A549 (cell line): Measurements from ENCODE around the gene SYNGR2. TPM values are rescaled to one million over a fixed set of nuclear protein-coding genes. Genes with fewer than 3 reads are reported as not detected.

ENCODE experiments used
- ATAC-seq, 2 experiments: fragments of 200-7000 bp in 1 of 2; fragments of >200 bp in 1 of 2; cut with Nextera tagmentation in 1 of 2; cut with Tn5 transposase in 1 of 2; 3 replicates each; pipeline versions ENCODE4 v1.8.0 to v1.9.1; 2018 to 2020; ENCODE audit warnings: mild to moderate bottlenecking in 1 of 2, moderate library complexity in 1 of 2
- CTCF ChIA-PET: fragments of 300-600 bp; sonication (Branson Sonifier 250); formaldehyde crosslinking; extraction: SDS; loops from one replicate; lab custom pipeline; 2021; ENCODE audit warnings: antibody characterized with exemption, inconsistent platforms; lab: Yijun Ruan, JAX
- POLR2A ChIA-PET: fragments of 350-600 bp; formaldehyde crosslinking; extraction: SDS; loops from one replicate; lab custom pipeline; 2021; ENCODE audit warnings: antibody characterized with exemption, inconsistent platforms; lab: Yijun Ruan, JAX
- DNase-seq, 2 experiments: peaks; one replicate each; pipeline versions ENCODE4 v3.0.0 to v3.0.0-alpha.2; 2011 to 2016; ENCODE audit warnings: low read depth in 1 of 2, low spot score in 1 of 2
- FAIRE-seq: peaks from 2 replicates; lab custom pipeline; 2011; peaks lifted over from hg19 to GRCh38; lab: Jason Lieb, UNC
- H3K27ac ChIP-seq, 2 experiments: fragments of >200 bp; sonication (Bioruptor Twin); formaldehyde crosslinking; 3 replicates each; pipeline ENCODE4 v1.5.1; 2016 to 2017
- H3K4me1 ChIP-seq: fragments of >200 bp; sonication (Bioruptor Twin); formaldehyde crosslinking; 3 replicates; pipeline ENCODE4 v1.6.1; 2016
- H3K4me2 ChIP-seq: fragments of >200 bp; sonication (Bioruptor Twin); formaldehyde crosslinking; 3 replicates; pipeline ENCODE4 v1.6.1; 2016
- H3K4me3 ChIP-seq: fragments of >200 bp; sonication (Bioruptor Twin); formaldehyde crosslinking; 3 replicates; pipeline ENCODE4 v1.5.1; 2016
- H3K9me3 ChIP-seq: fragments of >200 bp; sonication (Bioruptor Twin); formaldehyde crosslinking; 3 replicates; pipeline ENCODE4 v1.6.1; 2016
- BHLHE40 ChIP-seq: IDR thresholded peaks from 2 replicates; pipeline ENCODE4 v1.6.1; 2012; ENCODE audit warnings: low read depth, low read length, inconsistent platforms
- CBX8 ChIP-seq: fragments of 200-600 bp; sonication (generic); IDR thresholded peaks from 2 replicates; pipeline ENCODE4 v1.6.1; 2016
- CTCF ChIP-seq: fragments of >200 bp; sonication (Bioruptor Twin); formaldehyde crosslinking; IDR thresholded peaks from 3 replicates; pipeline ENCODE4 v1.5.1; 2016
- ELK1 ChIP-seq: fragments of 150-350 bp; IDR thresholded peaks from 2 replicates; pipeline ENCODE4 v1.6.1; 2014; ENCODE audit warnings: low read depth, mild to moderate bottlenecking, low read length
- FOSB ChIP-seq: fragments of 250-450 bp; sonication (Bioruptor Pico); IDR thresholded peaks from 2 replicates; pipeline ENCODE4 v1.5.0; 2020; ENCODE audit warnings: mild to moderate bottlenecking, moderate library complexity
- HMGXB4 ChIP-seq: fragments of 250-450 bp; sonication (Bioruptor Pico); IDR thresholded peaks from 2 replicates; pipeline ENCODE4 v1.5.0; 2021; ENCODE audit warnings: mild to moderate bottlenecking, moderate library complexity, borderline replicate concordance
- HOXA7 ChIP-seq: fragments of 250-450 bp; sonication (Bioruptor Pico); IDR thresholded peaks from 2 replicates; pipeline ENCODE4 v1.5.0; 2020; ENCODE audit warnings: mild to moderate bottlenecking, moderate library complexity
- JUNB ChIP-seq: fragments of >200 bp; sonication (Bioruptor Twin); formaldehyde crosslinking; IDR thresholded peaks from 2 replicates; pipeline ENCODE4 v1.6.1; 2016
- MAFK ChIP-seq: fragments of 450-650 bp; IDR thresholded peaks from 2 replicates; pipeline ENCODE4 v1.6.1; 2014; ENCODE audit not compliant: partially characterized antibody
- MAX ChIP-seq: IDR thresholded peaks from 2 replicates; pipeline ENCODE4 v1.6.1; 2012
- MAZ ChIP-seq: fragments of 150-350 bp; IDR thresholded peaks from 2 replicates; pipeline ENCODE4 v1.6.1; 2014; ENCODE audit warnings: antibody characterized with exemption, low read depth, low read length, borderline replicate concordance
- NFE2L2 ChIP-seq: fragments of 150-350 bp; conservative IDR thresholded peaks from 2 replicates; pipeline ENCODE4 v1.6.1; 2014; ENCODE audit warnings: low read length
- NPAS2 ChIP-seq: fragments of 250-450 bp; sonication (Bioruptor Pico); IDR thresholded peaks from 2 replicates; pipeline ENCODE4 v1.8.0; 2022; ENCODE audit warnings: mild to moderate bottlenecking, moderate library complexity, borderline replicate concordance
- RARB ChIP-seq: fragments of 250-450 bp; sonication (Bioruptor Pico); IDR thresholded peaks from 2 replicates; pipeline ENCODE4 v1.8.0; 2021; ENCODE audit warnings: mild to moderate bottlenecking, moderate library complexity
- RFX5 ChIP-seq: fragments of 450-650 bp; IDR thresholded peaks from 2 replicates; pipeline ENCODE4 v1.7.1; 2014; ENCODE audit warnings: antibody characterized with exemption, mild to moderate bottlenecking, moderate library complexity
- TP53 ChIP-seq: fragments of 250-450 bp; sonication (Bioruptor Pico); IDR thresholded peaks from 2 replicates; pipeline ENCODE4 v1.5.0; 2021; ENCODE audit warnings: mild to moderate bottlenecking, moderate library complexity
- ZC3H11A ChIP-seq: fragments of 450-650 bp; IDR thresholded peaks from 2 replicates; pipeline ENCODE4 v1.6.1; 2014; ENCODE audit warnings: antibody characterized with exemption, mild to moderate bottlenecking
- WGBS: methylation state at CpG from one replicate; pipeline ENCODE4 v1.1.6; 2017; ENCODE audit errors: missing lambda C conversion rate; 5-methylcytosine and 5-hydroxymethylcytosine counted together
- polyA plus RNA-seq, 4 experiments: library from polyadenylated mRNA; depleted of rRNA in 3 of 4; stranded (reverse); fragments of >200 nt; fragmentation: RNase III in 1 of 4; extraction: RNeasy Plus Mini Kit Qiagen cat#74134 plus additional on column Dnase treatment in 1 of 4; gene quantifications; 2 replicates in 3 of 4; 3 replicates in 1 of 4; pipeline ENCODE4 v1.2.3, GENCODE V29; 2011 to 2017

Gene SYNGR2
- polyA plus RNA-seq, 2 of the 4 experiments (the other 2 are of a cell fraction): 102 to 113 TPM

- no peak for TF ChIP-seq ZC3H11A
- TF ChIP-seq CBX8: no peak
- TF ChIP-seq HMGXB4 (CRISPR knock-in tag): no peak
- TF ChIP-seq ELK1: no peak
- TF ChIP-seq HOXA7 (CRISPR knock-in tag): no peak
- TF ChIP-seq MAFK: no peak
- TF ChIP-seq MAX: peak; percentile 90
- TF ChIP-seq NPAS2 (CRISPR knock-in tag): no peak
These were observed 18.6 kb downstream of the SYNGR2 start, which contains the start of the genes AFMID and TK1 (continued) for GRCh38 chr17:78186692-78187595.

GRCh38 chr17:78196716-78197115, 28.3 kb downstream of the SYNGR2 start:
- POLR2A ChIA-PET: no interaction called here
- FAIRE-seq (no peak), DNase-seq (no peak), ATAC-seq (no peak)
- Histone ChIP-seq H3K27ac (no peak overlapping the region), H3K9me3 (no peaks in the 10 kb centered on the region), H3K4me2 (no peak overlapping the region), H3K4me3 (no peak overlapping the region), H3K4me1 (no peaks in the 10 kb centered on the region)
- no peak for TF ChIP-seq CTCF
- no peak for TF ChIP-seq BHLHE40
- TF ChIP-seq RFX5: no peak
- CTCF ChIA-PET: interaction anchor here (0.6 to 13.4 kb wide), 5 partner anchors 10 to 96 kb away, joined by 3 to 86 read pairs (median 7); partner anchors contain the start of genes AFMID and TK1
- WGBS: 87% methylated on average over 5 of the region's 5 CpGs

- Histone ChIP-seq H3K4me1 (no peaks in the 10 kb centered on the region), H3K4me3 (no peak overlapping the region), H3K4me2 (no peak overlapping the region), H3K27ac (no peak overlapping the region), H3K9me3 (no peaks in the 10 kb centered on the region)
- WGBS: 89% methylated on average over 9 of the region's 9 CpGs
- ChIA-PET POLR2A (interaction anchor here (1.3 kb wide), 1 partner anchor 239 kb away, joined by 3 read pairs; the partner anchor contains the start of gene TNRC6C), CTCF (interaction anchor here (0.6 to 13.4 kb wide), 8 partner anchors 10 to 113 kb away, joined by 3 to 86 read pairs (median 6); partner anchors contain the start of genes AFMID and TK1)
- ATAC-seq (peak in 1 of 2 experiments; percentile 52; a peak in 2 of 6 replicates), FAIRE-seq (no peak), DNase-seq (no peak)
- no peak for TF ChIP-seq JUNB
- TF ChIP-seq MAZ: no peak
- no peak for TF ChIP-seq RARB (CRISPR knock-in tag)
- no peak for TF ChIP-seq FOSB (CRISPR knock-in tag)
- TF ChIP-seq NFE2L2: no peak
- no peak for TF ChIP-seq HMGXB4 (CRISPR knock-in tag)
- TF ChIP-seq TP53 (CRISPR knock-in tag): no peak
These were observed 28.9 kb downstream of the SYNGR2 start for GRCh38 chr17:78197147-78197832.
